GM12891 (cell line): ENCODE results near the gene GIGYF2.

ENCODE experiments used
- POLR2A ChIP-seq: IDR thresholded peaks from 2 replicates; pipeline ENCODE4 v1.6.1; 2011; ENCODE audit warnings: low read depth, low read length, control low read depth
- SPI1 ChIP-seq: IDR thresholded peaks from 2 replicates; pipeline ENCODE4 v1.6.1; 2011; ENCODE audit warnings: low read depth, low read length, control low read depth

- TF ChIP-seq POLR2A (no peak), SPI1 (no peak)
Observed at GRCh38 chr2:232838406-232838874, 141.3 kb downstream of the GIGYF2 start.
